Thyroid gland (tissue), 4 donors: ENCODE results near the gene ATAD3B.
"Not testable (repeated sequence)": the region's sequence is repeated elsewhere in the genome, so short reads cannot be mapped to it uniquely, and the experiment has no call there.

ENCODE experiments used
- POLR2A ChIP-seq, 2 donors: fragments of 450-650 bp; IDR thresholded peaks; one replicate each; pipeline ENCODE4 v1.6.1; 2017; ENCODE audit warnings: antibody characterized with exemption in 2 of 2, mild to moderate bottlenecking in 2 of 2, moderate library complexity in 1 of 2
- TF ChIP-seq, protein P1 (sequence below), 6 experiments: fragments of 200-600 bp in 3 of 6; fragments of 450-650 bp in 3 of 6; sonication (generic) in 3 of 6; IDR thresholded peaks; one replicate each; pipeline ENCODE4 v1.5.1; 2016 to 2019; ENCODE audit warnings: antibody characterized with exemption in 6 of 6, mild to moderate bottlenecking in 2 of 6, inconsistent platforms in 1 of 6, moderate library complexity in 1 of 6

DNA sequence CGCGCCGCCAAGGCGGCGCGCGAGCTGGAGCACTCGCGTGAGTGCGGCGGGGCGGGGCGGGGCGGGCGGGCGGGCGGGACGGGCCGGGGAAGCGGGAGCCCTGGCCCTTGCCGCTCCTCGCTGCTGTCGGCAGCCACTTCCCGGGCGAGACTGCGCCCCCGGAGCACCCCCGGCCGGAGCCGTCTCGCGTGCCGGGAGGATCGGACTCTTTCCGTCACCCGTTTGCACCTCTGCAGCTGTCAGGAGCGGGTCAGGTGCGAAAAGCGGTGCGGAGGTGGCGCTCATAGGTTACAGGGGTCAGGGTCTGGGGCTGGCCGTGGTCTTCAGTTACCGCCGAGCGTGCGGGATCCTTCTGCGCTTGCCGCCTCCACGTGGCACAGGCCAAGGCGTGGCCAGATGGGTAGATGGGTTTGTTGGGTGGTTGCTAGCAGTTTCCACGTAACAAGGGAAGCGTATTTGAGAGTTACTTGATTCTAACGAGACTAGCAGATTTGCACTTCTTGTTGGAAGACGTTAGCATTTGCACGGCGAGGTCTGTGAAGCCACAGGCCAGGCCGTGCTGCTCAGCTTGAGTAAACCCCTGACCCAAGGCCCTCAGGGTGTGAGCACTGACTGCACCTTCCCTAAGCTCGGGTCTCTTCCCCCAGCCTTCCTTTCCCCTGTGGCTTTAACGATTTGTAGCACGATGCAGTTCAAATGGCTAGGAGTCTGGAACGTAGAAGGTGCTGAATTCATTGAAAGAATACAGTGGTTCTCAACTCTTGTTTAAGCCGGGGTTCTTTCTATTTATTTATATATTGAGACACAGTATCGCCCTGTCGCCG, 700 bp downstream of the ATAD3B start:
- TF ChIP-seq, protein P1, sequence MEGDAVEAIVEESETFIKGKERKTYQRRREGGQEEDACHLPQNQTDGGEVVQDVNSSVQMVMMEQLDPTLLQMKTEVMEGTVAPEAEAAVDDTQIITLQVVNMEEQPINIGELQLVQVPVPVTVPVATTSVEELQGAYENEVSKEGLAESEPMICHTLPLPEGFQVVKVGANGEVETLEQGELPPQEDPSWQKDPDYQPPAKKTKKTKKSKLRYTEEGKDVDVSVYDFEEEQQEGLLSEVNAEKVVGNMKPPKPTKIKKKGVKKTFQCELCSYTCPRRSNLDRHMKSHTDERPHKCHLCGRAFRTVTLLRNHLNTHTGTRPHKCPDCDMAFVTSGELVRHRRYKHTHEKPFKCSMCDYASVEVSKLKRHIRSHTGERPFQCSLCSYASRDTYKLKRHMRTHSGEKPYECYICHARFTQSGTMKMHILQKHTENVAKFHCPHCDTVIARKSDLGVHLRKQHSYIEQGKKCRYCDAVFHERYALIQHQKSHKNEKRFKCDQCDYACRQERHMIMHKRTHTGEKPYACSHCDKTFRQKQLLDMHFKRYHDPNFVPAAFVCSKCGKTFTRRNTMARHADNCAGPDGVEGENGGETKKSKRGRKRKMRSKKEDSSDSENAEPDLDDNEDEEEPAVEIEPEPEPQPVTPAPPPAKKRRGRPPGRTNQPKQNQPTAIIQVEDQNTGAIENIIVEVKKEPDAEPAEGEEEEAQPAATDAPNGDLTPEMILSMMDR (IDR thresholded peaks at IDR 0.05): not testable (repeated sequence)
- not testable (repeated sequence) for TF ChIP-seq POLR2A (IDR thresholded peaks at IDR 0.05)
